K562 (cell line): ENCODE data around the gene FAM161B. TPM values are rescaled to one million over a fixed set of nuclear protein-coding genes. Genes with fewer than 3 reads are reported as not detected.
A peak's percentile ranks its signal among the peaks of the same experiment; 100 is the strongest.

Source experiments
- CBX2 ChIP-seq: fragments of 200-600 bp; sonication (generic); IDR thresholded peaks from one replicate; pipeline ENCODE4 v1.6.1; 2012; ENCODE audit warnings: mild to moderate bottlenecking, low read length, inconsistent platforms; ENCODE audit not compliant: insufficient read depth, poor library complexity, severe bottlenecking
- GABPA ChIP-seq: fragments of 200-800 bp; sonication (Bioruptor generic); conservative IDR thresholded peaks from 2 replicates; pipeline ENCODE4 v1.6.1; 2016; ENCODE audit warnings: low read depth, missing genetic modification characterization, missing compliant biosample characterization
- JUN ChIP-seq, 2 experiments: sonication (generic) in 1 of 2; formaldehyde crosslinking in 1 of 2; IDR thresholded peaks; 2 replicates each; pipeline versions ENCODE4 v1.6.1 to v1.8.0; 2012 to 2022; ENCODE audit warnings: borderline replicate concordance in 2 of 2, mild to moderate bottlenecking in 2 of 2, improper control_type of control experiment in 1 of 2, low read depth in 1 of 2, low read length in 1 of 2, missing genetic modification reagents in 1 of 2
- NCOA2 ChIP-seq, 2 experiments: fragments of 450-650 bp; IDR thresholded peaks; 2 replicates each; pipeline ENCODE4 v1.6.1; 2018; ENCODE audit warnings: mild to moderate bottlenecking in 2 of 2, moderate library complexity in 1 of 2; ENCODE audit not compliant: partially characterized antibody in 2 of 2
- NCOA6 ChIP-seq: fragments of 450-650 bp; IDR thresholded peaks from 2 replicates; pipeline ENCODE4 v1.6.1; 2017; ENCODE audit warnings: mild to moderate bottlenecking
- SMARCE1 ChIP-seq: fragments of 450-650 bp; IDR thresholded peaks from 2 replicates; pipeline ENCODE4 v1.7.1; 2016; ENCODE audit warnings: mild to moderate bottlenecking
- ZBTB7A ChIP-seq: IDR thresholded peaks from 2 replicates; pipeline ENCODE4 v1.6.1; 2011; ENCODE audit warnings: low read depth, mild to moderate bottlenecking, low read length, moderate library complexity, borderline replicate concordance; ENCODE audit not compliant: control insufficient read depth
- ZFX ChIP-seq: sonication (generic); formaldehyde crosslinking; IDR thresholded peaks from 2 replicates; pipeline ENCODE4 v1.8.0; 2022; ENCODE audit warnings: mild to moderate bottlenecking, missing genetic modification reagents, moderate library complexity
- ZNF134 ChIP-seq: fragments of 250-450 bp; sonication (Bioruptor Pico); conservative IDR thresholded peaks from 2 replicates; pipeline ENCODE4 v1.4.0; 2020
- ZNF3 ChIP-seq: fragments of 250-450 bp; sonication (Bioruptor Pico); IDR thresholded peaks from 2 replicates; pipeline ENCODE4 v1.5.0; 2021; ENCODE audit warnings: mild to moderate bottlenecking, moderate library complexity
- polyA plus RNA-seq, 8 experiments: library from polyadenylated mRNA; depleted of rRNA in 4 of 8; stranded (reverse) in 5 of 8; unstranded in 3 of 8; fragments of >200 nt; fragmentation: Nextera tagmentation in 2 of 8; fragmentation: Illumina TruSeq in 1 of 8; extraction: Ambion mirVana in 2 of 8; extraction: Trizol in 1 of 8; gene quantifications; 2 replicates each; pipeline versions ENCODE4 v1.2.1 to v1.2.3, GENCODE V29; 2011 to 2014; ENCODE audit warnings: inconsistent platforms in 1 of 8, missing spikeins in 1 of 8
- total RNA-seq, 7 experiments: library from RNA; depleted of rRNA in 6 of 7; stranded (reverse); fragments of >200 nt in 6 of 7; fragmentation: Illumina TruSeq in 2 of 7; extraction: Trizol in 2 of 7; gene quantifications; 2 replicates each; pipeline versions ENCODE4 v1.2.1 to v1.2.3, GENCODE V29; 2011 to 2021; ENCODE audit warnings: low replicate concordance in 1 of 7
- TF ChIP-seq, protein P1 (sequence below): fragments of 450-650 bp; IDR thresholded peaks from 2 replicates; pipeline ENCODE4 v1.6.1; 2016; ENCODE audit warnings: mild to moderate bottlenecking, moderate library complexity
- TF ChIP-seq, protein P2 (sequence below): conservative IDR thresholded peaks from 2 replicates; pipeline ENCODE4 v1.6.1; 2011; ENCODE audit warnings: low read depth, mild to moderate bottlenecking, low read length; ENCODE audit not compliant: control insufficient read depth

The FAM161B gene
- total and polyA plus RNA-seq, 9 of the 15 experiments (the other 6 are each of a cell fraction or from before 2014, with no cell fraction given), result 0.15 to 1.3 (median 0.84) TPM

DNA sequence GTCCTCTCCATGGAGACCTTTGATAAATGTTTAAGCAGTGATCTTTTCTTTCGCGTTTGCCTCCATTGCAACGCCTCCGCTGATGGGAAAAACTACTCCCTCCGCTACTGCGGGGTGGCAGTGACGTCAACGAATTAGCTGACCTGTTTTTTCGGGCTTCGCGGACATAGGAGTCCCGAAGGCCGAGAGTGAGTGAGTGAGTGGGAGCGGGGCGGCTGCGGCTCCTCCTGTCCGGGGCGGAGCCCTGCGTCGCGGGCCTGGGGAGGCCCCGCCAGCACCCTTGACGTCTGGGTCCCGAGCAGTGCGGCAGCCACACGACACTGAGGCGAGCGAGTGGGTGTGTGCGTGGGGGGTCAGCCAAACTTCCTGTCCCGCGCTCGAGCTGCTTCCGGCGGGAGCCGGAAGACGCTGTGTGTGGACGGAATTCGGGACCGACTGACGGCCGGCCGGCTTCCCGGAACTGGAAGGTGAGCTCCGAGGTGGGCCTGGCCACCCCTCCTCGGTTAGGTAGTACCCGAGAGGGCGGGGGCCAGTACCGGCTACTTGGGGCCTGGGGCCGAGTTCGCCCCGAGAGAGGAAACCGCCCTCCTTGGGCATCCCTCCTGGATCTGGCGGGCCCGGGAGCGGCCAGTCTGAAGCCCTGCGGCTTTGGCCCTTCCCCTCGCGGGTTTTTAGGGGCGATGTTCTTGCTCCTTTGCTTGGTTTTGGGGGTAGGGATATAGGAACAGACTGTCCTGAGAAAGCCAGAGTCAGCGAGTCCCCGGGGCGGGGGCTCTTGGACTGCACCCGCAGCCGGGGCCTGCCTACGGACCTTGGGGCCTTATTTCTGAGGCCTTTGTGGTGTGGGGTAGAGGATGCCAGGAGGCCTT is 63.2 kb downstream of the FAM161B start, which contains the start of gene ZNF410 (continued):
- TF ChIP-seq, protein P1, sequence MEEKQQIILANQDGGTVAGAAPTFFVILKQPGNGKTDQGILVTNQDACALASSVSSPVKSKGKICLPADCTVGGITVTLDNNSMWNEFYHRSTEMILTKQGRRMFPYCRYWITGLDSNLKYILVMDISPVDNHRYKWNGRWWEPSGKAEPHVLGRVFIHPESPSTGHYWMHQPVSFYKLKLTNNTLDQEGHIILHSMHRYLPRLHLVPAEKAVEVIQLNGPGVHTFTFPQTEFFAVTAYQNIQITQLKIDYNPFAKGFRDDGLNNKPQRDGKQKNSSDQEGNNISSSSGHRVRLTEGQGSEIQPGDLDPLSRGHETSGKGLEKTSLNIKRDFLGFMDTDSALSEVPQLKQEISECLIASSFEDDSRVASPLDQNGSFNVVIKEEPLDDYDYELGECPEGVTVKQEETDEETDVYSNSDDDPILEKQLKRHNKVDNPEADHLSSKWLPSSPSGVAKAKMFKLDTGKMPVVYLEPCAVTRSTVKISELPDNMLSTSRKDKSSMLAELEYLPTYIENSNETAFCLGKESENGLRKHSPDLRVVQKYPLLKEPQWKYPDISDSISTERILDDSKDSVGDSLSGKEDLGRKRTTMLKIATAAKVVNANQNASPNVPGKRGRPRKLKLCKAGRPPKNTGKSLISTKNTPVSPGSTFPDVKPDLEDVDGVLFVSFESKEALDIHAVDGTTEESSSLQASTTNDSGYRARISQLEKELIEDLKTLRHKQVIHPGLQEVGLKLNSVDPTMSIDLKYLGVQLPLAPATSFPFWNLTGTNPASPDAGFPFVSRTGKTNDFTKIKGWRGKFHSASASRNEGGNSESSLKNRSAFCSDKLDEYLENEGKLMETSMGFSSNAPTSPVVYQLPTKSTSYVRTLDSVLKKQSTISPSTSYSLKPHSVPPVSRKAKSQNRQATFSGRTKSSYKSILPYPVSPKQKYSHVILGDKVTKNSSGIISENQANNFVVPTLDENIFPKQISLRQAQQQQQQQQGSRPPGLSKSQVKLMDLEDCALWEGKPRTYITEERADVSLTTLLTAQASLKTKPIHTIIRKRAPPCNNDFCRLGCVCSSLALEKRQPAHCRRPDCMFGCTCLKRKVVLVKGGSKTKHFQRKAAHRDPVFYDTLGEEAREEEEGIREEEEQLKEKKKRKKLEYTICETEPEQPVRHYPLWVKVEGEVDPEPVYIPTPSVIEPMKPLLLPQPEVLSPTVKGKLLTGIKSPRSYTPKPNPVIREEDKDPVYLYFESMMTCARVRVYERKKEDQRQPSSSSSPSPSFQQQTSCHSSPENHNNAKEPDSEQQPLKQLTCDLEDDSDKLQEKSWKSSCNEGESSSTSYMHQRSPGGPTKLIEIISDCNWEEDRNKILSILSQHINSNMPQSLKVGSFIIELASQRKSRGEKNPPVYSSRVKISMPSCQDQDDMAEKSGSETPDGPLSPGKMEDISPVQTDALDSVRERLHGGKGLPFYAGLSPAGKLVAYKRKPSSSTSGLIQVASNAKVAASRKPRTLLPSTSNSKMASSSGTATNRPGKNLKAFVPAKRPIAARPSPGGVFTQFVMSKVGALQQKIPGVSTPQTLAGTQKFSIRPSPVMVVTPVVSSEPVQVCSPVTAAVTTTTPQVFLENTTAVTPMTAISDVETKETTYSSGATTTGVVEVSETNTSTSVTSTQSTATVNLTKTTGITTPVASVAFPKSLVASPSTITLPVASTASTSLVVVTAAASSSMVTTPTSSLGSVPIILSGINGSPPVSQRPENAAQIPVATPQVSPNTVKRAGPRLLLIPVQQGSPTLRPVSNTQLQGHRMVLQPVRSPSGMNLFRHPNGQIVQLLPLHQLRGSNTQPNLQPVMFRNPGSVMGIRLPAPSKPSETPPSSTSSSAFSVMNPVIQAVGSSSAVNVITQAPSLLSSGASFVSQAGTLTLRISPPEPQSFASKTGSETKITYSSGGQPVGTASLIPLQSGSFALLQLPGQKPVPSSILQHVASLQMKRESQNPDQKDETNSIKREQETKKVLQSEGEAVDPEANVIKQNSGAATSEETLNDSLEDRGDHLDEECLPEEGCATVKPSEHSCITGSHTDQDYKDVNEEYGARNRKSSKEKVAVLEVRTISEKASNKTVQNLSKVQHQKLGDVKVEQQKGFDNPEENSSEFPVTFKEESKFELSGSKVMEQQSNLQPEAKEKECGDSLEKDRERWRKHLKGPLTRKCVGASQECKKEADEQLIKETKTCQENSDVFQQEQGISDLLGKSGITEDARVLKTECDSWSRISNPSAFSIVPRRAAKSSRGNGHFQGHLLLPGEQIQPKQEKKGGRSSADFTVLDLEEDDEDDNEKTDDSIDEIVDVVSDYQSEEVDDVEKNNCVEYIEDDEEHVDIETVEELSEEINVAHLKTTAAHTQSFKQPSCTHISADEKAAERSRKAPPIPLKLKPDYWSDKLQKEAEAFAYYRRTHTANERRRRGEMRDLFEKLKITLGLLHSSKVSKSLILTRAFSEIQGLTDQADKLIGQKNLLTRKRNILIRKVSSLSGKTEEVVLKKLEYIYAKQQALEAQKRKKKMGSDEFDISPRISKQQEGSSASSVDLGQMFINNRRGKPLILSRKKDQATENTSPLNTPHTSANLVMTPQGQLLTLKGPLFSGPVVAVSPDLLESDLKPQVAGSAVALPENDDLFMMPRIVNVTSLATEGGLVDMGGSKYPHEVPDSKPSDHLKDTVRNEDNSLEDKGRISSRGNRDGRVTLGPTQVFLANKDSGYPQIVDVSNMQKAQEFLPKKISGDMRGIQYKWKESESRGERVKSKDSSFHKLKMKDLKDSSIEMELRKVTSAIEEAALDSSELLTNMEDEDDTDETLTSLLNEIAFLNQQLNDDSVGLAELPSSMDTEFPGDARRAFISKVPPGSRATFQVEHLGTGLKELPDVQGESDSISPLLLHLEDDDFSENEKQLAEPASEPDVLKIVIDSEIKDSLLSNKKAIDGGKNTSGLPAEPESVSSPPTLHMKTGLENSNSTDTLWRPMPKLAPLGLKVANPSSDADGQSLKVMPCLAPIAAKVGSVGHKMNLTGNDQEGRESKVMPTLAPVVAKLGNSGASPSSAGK, result no peak; the same call in 1 of the 2 replicates
- TF ChIP-seq NCOA6 (no peak), ZFX (peak; percentile 91), ZBTB7A (no peak), NCOA2 (IDR thresholded peaks at IDR 0.05; ENCODE audit: partially characterized antibody in 2 of 2) (no peak), JUN (IDR thresholded peaks at IDR 0.05; ENCODE audit: borderline replicate concordance, low read depth, low read length) (peak; percentile 55), JUN (CRISPR knock-in tag; IDR thresholded peaks at IDR 0.05; ENCODE audit: borderline replicate concordance) (no peak), CBX2 (no peak), ZNF3 (CRISPR knock-in tag) (no peak), SMARCE1 (no peak), ZNF134 (CRISPR knock-in tag) (no peak), GABPA (tag) (peak; percentile 98)
- TF ChIP-seq, protein P2, sequence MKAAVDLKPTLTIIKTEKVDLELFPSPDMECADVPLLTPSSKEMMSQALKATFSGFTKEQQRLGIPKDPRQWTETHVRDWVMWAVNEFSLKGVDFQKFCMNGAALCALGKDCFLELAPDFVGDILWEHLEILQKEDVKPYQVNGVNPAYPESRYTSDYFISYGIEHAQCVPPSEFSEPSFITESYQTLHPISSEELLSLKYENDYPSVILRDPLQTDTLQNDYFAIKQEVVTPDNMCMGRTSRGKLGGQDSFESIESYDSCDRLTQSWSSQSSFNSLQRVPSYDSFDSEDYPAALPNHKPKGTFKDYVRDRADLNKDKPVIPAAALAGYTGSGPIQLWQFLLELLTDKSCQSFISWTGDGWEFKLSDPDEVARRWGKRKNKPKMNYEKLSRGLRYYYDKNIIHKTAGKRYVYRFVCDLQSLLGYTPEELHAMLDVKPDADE, result peak; percentile 66; the same call in 1 of the 2 replicates
